ENCODE results near the gene LRRC8A.

GRCh38 chr9:128887914-128888350 lies 6.0 kb downstream of the LRRC8A start:
- no peak for TF ChIP-seq CTCF (IDR thresholded peaks at IDR 0.05)
- no peak for TF ChIP-seq POLR2A (IDR thresholded peaks at IDR 0.05)
